Measurements from ENCODE around the gene UBTD2.
A peak's percentile ranks its signal among the peaks of the same experiment; 100 is the strongest.

The UBTD2 gene

DNA sequence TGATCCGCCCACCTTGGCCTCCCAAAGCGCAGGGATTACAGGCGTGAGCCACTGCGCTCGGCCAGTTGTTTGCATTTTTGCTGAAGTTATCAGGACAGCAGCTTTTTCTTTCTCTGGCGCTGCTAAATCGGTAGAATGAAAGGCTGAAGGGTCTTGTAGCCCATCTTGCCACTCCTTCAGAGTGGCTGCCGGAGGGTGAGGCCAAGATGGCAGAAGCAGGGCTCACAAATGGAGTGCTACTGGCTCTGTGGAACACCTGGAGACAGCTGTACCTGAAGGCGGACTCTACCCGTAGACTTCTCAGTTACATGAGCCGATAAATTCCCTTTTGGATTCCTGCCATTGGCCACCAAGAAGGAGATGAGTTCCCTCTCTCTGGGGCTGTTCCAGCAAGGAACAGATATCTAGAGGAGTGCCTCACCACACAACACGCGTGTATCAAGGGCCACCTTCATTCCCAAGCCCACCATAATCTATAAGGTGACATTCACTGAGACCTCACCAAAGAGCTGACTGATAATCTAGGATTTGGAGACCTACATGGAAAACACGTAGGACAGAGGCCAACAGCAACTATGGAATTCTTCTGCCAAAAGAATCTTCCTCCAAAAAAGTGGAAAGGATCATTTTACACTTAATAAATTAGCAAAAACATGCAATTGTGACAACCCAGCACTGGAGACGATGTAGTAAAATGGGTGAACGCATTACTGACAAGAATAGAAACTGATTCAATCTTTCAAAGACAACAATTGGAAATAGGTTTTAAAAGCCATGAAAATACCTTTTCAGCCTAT, 117.3 kb downstream of the UBTD2 start:
- no peak for ATAC-seq

DNA sequence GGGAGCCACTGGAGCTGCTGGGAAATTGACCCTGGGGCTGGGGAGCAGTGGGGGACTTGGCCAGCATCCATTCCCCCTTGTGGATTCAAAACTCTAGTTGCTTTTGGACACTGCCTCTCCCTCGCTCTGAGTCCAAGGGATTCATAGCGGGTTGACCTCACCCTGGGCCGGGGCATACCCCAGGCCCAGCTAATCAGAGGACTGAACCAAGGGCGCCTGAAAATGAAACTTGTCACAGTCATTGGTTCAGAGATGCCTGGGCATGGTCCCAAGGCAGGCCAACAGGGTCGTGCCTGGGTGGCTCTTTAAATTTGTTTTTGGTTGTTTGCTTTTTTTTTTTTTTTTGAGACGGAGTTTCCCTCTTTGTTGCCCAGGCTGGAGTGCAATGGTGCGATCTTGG, 118.1 kb downstream of the UBTD2 start:
- peak; percentile 48 to 68 for ATAC-seq

DNA sequence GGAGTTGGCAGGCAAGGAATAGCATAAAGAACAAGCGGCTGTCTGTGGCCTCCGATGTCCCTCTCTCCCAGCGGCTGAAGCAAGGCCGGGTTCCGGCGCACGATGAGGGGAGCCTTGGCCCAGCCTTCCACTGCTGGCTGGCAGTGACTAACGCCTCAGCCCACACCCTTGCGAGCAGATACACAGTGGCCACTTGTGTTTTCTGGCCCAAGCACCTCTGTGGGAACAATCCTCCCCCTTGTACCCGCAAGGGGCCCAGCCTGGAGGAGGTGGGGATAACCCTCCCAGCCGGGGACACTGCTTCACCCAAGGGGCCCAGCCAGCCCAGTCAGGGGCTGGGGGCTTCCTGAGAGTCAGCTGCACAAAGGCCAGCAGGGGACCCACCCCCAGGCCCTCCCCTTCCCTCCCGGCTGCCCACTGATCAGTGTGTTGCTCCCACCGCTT, 118.8 kb downstream of the UBTD2 start:
- ATAC-seq = no peak

DNA sequence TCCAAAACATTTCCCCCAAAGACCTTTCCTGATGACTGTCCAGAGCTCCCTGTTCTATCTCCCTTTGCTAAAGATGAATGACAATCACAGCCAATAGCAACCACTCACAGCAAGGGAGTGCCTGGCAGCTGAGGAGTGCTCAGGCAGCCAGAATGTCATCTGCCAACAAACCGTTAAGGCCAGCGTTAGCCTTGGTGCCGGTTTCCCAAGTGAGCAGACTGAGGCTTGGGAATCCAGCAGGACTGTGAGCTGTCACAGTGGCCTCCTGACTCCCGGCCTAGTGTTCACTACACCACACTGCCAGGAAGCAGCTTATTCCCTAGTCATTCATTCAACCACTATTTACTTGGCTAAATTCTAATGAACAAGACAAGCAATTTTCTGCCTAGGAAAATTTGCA, 120.2 kb downstream of the UBTD2 start:
- ATAC-seq = no peak

DNA sequence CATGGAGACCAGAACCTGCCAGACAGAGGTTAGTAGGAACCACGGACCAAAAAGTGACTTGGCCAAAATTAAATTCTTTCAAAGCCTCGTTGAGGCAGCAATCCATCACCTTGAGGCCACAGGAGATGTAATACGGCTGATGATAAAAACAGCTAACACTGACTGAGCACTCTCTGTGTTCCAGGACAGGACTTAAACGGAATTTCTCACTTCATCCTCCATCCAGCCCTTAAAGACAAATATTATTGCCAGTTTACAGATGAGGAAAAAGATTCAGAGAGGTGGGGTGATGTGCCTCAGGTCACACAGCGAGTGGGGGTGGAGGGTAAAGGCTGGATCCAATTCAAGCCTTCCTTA, 120.6 kb downstream of the UBTD2 start:
- ATAC-seq = no peak

DNA sequence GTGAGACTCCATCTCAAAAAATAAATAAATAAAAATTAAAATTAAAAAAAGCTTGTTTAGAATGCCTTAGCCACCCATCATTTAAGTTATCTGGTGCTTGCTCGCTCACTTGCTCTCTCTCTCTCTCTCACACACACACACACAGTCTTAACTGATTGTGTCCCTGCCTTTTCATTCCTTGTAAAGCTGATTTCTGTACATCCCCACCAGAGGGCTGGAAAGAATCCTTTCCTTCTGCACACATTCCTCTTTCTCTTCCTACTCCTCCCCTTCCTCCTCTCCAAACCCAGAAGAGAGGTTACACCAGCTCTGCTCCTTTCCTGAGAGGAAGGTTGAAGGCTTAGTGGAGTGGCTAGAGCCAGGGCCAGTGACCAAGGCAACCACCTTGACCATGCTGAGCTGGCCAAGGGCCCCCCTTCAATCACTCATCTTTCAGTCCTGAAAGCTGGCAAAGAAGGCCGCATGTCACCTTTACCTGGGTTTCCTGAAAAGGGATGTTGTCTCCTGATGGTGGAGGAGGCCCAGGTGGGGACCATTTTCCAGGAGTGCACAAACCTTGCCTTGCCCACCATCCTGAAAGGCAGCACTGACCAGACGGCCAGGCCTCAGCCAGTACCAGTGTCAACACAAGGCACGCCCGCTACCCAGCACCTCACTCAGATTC, 121.1 kb downstream of the UBTD2 start:
- ATAC-seq = no peak

DNA sequence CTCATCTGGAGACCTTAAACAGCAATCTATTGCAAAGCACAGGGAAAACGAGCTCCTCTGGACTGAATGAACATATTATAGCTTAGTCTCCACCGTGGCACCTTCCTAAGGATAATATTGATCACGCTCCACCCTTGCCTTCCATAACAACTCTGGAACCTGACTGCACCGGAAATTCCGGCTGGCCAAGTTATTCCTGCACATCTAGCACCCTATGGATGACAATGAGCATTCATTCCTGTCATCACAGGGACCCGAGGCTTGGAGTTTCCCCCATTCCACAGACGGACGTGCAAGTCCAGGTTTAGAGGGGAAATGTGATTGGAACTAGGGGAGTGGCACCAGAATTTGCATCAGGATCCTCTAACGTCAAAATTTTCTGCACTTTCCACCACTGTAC, 123.1 kb downstream of the UBTD2 start:
- no peak for ATAC-seq

Measured in activated CD4-positive, CD25-positive, alpha-beta regulatory T cell treated with anti-CD3 and anti-CD28 coated beads, Interleukin-2, amount 50 U/mL, for 24 hours (primary cell).